ENCODE results near the gene BZW2. TPM values are rescaled to one million over a fixed set of nuclear protein-coding genes. Genes with fewer than 3 reads are reported as not detected.

Gene BZW2
- total and polyA plus RNA-seq, 2 experiments from 2014 or later, result 72.1 to 96.7 TPM

GRCh38 chr7:16721541-16721940 lies 75.6 kb downstream of the BZW2 start:
- Histone ChIP-seq H3K4me3 (no peak overlapping the region), H2AFZ (no peak overlapping the region), H3K9me3 (ENCODE audit: low read depth) (no peaks in the 10 kb centered on the region), H3K4me1 (ENCODE audit: insufficient read depth) (peaks cover 5% of the 10 kb centered on the region), H3K79me2 (no peaks in the 10 kb centered on the region), H3K27me3 (no peaks in the 10 kb centered on the region), H3K9me2 (replicated peaks; ENCODE audit: insufficient read depth) (no peaks in the 10 kb centered on the region), H4K20me1 (ENCODE audit: insufficient read depth, poor library complexity, severe bottlenecking) (no peaks in the 10 kb centered on the region), H3K36me3 (replicated peaks; ENCODE audit: insufficient read depth, low read depth) (no peaks in the 10 kb centered on the region), H3K27ac (no peak overlapping the region), H3K4me2 (no peak overlapping the region)
- TF ChIP-seq EZH2 (IDR thresholded peaks at IDR 0.05; ENCODE audit: borderline replicate concordance) (no peak), EZH2phosphoT487 (IDR thresholded peaks at IDR 0.05; ENCODE audit: low read depth, severe bottlenecking, unreplicated experiment) (no peak), CTCF (IDR thresholded peaks at IDR 0.05; ENCODE audit: poor library complexity) (no peak)
- WGBS (ENCODE audit: low lambda C conversion rate, missing lambda C conversion rate), result 49% methylated on average over 4 of the region's 4 CpGs
- DNase-seq (ENCODE audit: low spot score), result no peak

- Histone ChIP-seq H3K4me3 (no peak overlapping the region), H4K20me1 (ENCODE audit: insufficient read depth, poor library complexity, severe bottlenecking) (no peaks in the 10 kb centered on the region), H3K4me1 (ENCODE audit: insufficient read depth) (no peaks in the 10 kb centered on the region), H3K27ac (no peak overlapping the region), H2AFZ (no peak overlapping the region), H3K36me3 (replicated peaks; ENCODE audit: insufficient read depth, low read depth) (no peaks in the 10 kb centered on the region), H3K27me3 (no peaks in the 10 kb centered on the region), H3K9me3 (ENCODE audit: low read depth) (no peaks in the 10 kb centered on the region), H3K79me2 (no peaks in the 10 kb centered on the region), H3K4me2 (no peak overlapping the region), H3K9me2 (replicated peaks; ENCODE audit: insufficient read depth) (no peaks in the 10 kb centered on the region)
- 92% methylated on average over 1 of the region's 1 CpG for WGBS (ENCODE audit: low lambda C conversion rate, missing lambda C conversion rate)
- no peak for DNase-seq (ENCODE audit: low spot score)
- TF ChIP-seq EZH2phosphoT487 (IDR thresholded peaks at IDR 0.05; ENCODE audit: low read depth, severe bottlenecking, unreplicated experiment), result no peak
- TF ChIP-seq EZH2 (IDR thresholded peaks at IDR 0.05; ENCODE audit: borderline replicate concordance), result no peak
- TF ChIP-seq CTCF (IDR thresholded peaks at IDR 0.05; ENCODE audit: poor library complexity), result no peak
These were observed 78.4 kb downstream of the BZW2 start for GRCh38 chr7:16724344-16724743.

GRCh38 chr7:16726189-16726588 lies 80.2 kb downstream of the BZW2 start:
- Histone ChIP-seq H3K4me3 (no peak overlapping the region), H3K9me2 (replicated peaks; ENCODE audit: insufficient read depth) (no peaks in the 10 kb centered on the region), H4K20me1 (ENCODE audit: insufficient read depth, poor library complexity, severe bottlenecking) (no peaks in the 10 kb centered on the region), H3K79me2 (no peaks in the 10 kb centered on the region), H3K4me2 (no peak overlapping the region), H3K36me3 (replicated peaks; ENCODE audit: insufficient read depth, low read depth) (no peaks in the 10 kb centered on the region), H3K27me3 (no peaks in the 10 kb centered on the region), H3K4me1 (ENCODE audit: insufficient read depth) (no peaks in the 10 kb centered on the region), H3K27ac (no peak overlapping the region), H2AFZ (no peak overlapping the region), H3K9me3 (ENCODE audit: low read depth) (no peaks in the 10 kb centered on the region)
- no peak for DNase-seq (ENCODE audit: low spot score)
- WGBS (ENCODE audit: low lambda C conversion rate, missing lambda C conversion rate), result 80% methylated on average over 2 of the region's 2 CpGs
- TF ChIP-seq EZH2 (IDR thresholded peaks at IDR 0.05; ENCODE audit: borderline replicate concordance) (no peak), CTCF (IDR thresholded peaks at IDR 0.05; ENCODE audit: poor library complexity) (no peak), EZH2phosphoT487 (IDR thresholded peaks at IDR 0.05; ENCODE audit: low read depth, severe bottlenecking, unreplicated experiment) (no peak)

GRCh38 chr7:16727736-16728135 lies 81.8 kb downstream of the BZW2 start:
- no peak overlapping the region for H3K27ac ChIP-seq
- H3K27me3 ChIP-seq, result no peaks in the 10 kb centered on the region
- no peak overlapping the region for H3K4me3 ChIP-seq
- no peaks in the 10 kb centered on the region for H3K9me3 ChIP-seq (ENCODE audit: low read depth)
- H3K4me1 ChIP-seq (ENCODE audit: insufficient read depth), result no peaks in the 10 kb centered on the region
- no peak for DNase-seq (ENCODE audit: low spot score)
- H3K9me2 ChIP-seq (replicated peaks; ENCODE audit: insufficient read depth), result no peaks in the 10 kb centered on the region
- no peaks in the 10 kb centered on the region for H3K79me2 ChIP-seq
- no peaks in the 10 kb centered on the region for H3K36me3 ChIP-seq (replicated peaks; ENCODE audit: insufficient read depth, low read depth)
- no peak for TF ChIP-seq EZH2 (IDR thresholded peaks at IDR 0.05; ENCODE audit: borderline replicate concordance)
- TF ChIP-seq CTCF (IDR thresholded peaks at IDR 0.05; ENCODE audit: poor library complexity), result no peak
- H4K20me1 ChIP-seq (ENCODE audit: insufficient read depth, poor library complexity, severe bottlenecking), result no peaks in the 10 kb centered on the region
- WGBS (ENCODE audit: low lambda C conversion rate, missing lambda C conversion rate), result 92% methylated on average over 4 of the region's 4 CpGs
- no peak overlapping the region for H3K4me2 ChIP-seq
- no peak overlapping the region for H2AFZ ChIP-seq

All from hepatocyte (in vitro differentiated cells).